K562 (cell line): ENCODE data around the gene SURF6. TPM values are rescaled to one million over a fixed set of nuclear protein-coding genes. Genes with fewer than 3 reads are reported as not detected.

ENCODE experiments used
- ARID2 ChIP-seq: fragments of 450-650 bp; IDR thresholded peaks from 2 replicates; pipeline ENCODE4 v1.6.1; 2017; ENCODE audit warnings: antibody characterized with exemption, mild to moderate bottlenecking
- BRCA1 ChIP-seq, 2 experiments: fragments of 450-650 bp in 1 of 2; sonication (generic) in 1 of 2; formaldehyde crosslinking in 1 of 2; IDR thresholded peaks; 2 replicates each; pipeline versions ENCODE4 v1.5.0 to v1.6.1; 2017 to 2020; ENCODE audit warnings: mild to moderate bottlenecking in 1 of 2, missing genetic modification reagents in 1 of 2
- BRD4 ChIP-seq: fragments of 200-600 bp; sonication (generic); IDR thresholded peaks from 2 replicates; pipeline ENCODE4 v1.6.1; 2017; ENCODE audit warnings: inconsistent platforms
- CHCHD3 ChIP-seq: fragments of 250-450 bp; sonication (Bioruptor Pico); IDR thresholded peaks from 2 replicates; pipeline ENCODE4 v2.1.2; 2022; ENCODE audit warnings: mild to moderate bottlenecking
- CHD1 ChIP-seq: fragments of 200-600 bp; sonication (generic); IDR thresholded peaks from one replicate; pipeline ENCODE4 v1.6.1; 2012; ENCODE audit warnings: mild to moderate bottlenecking, moderate library complexity, low read length, inconsistent platforms
- CREM ChIP-seq: IDR thresholded peaks from 2 replicates; pipeline ENCODE4 v1.6.1; 2014; ENCODE audit warnings: antibody characterized with exemption, low read depth
- DNMT1 ChIP-seq: fragments of 450-650 bp; IDR thresholded peaks from 2 replicates; pipeline ENCODE4 v1.6.1; 2016; ENCODE audit warnings: antibody characterized with exemption, mild to moderate bottlenecking
- KAT2B ChIP-seq: IDR thresholded peaks from one replicate; pipeline ENCODE4 v1.6.1; 2012; ENCODE audit warnings: low read depth, mild to moderate bottlenecking, control low read depth, inconsistent platforms, low read length, moderate library complexity
- KDM4B ChIP-seq, 2 experiments: fragments of 450-650 bp in 1 of 2; sonication (generic) in 1 of 2; IDR thresholded peaks; 2 replicates each; pipeline ENCODE4 v1.6.1; 2016 to 2017; ENCODE audit warnings: borderline replicate concordance in 2 of 2, antibody characterized with exemption in 1 of 2, low read depth in 1 of 2, mild to moderate bottlenecking in 1 of 2
- MYBL2 ChIP-seq, 2 experiments: fragments of 450-650 bp in 1 of 2; sonication (generic) in 1 of 2; formaldehyde crosslinking in 1 of 2; IDR thresholded peaks; 2 replicates each; pipeline versions ENCODE4 v1.6.1 to v1.8.1; 2017 to 2022; ENCODE audit warnings: borderline replicate concordance in 1 of 2, inconsistent platforms in 1 of 2, low read depth in 1 of 2, mild to moderate bottlenecking in 1 of 2, missing genetic modification reagents in 1 of 2, moderate library complexity in 1 of 2
- NR1H2 ChIP-seq: sonication (generic); formaldehyde crosslinking; IDR thresholded peaks from 2 replicates; pipeline ENCODE4 v1.4.0; 2020; ENCODE audit warnings: mild to moderate bottlenecking, missing genetic modification reagents
- POLR2AphosphoS5 ChIP-seq: IDR thresholded peaks from 2 replicates; pipeline ENCODE4 v1.6.1; 2011; ENCODE audit warnings: mild to moderate bottlenecking, low read depth, low read length, moderate library complexity; ENCODE audit not compliant: control insufficient read depth, insufficient read depth
- RBM14 ChIP-seq: fragments of 200-400 bp; formaldehyde crosslinking; IDR thresholded peaks from 2 replicates; pipeline ENCODE4 v1.6.1; 2018; ENCODE audit warnings: low read depth, mild to moderate bottlenecking, low read length, moderate library complexity, borderline replicate concordance; ENCODE audit not compliant: insufficient read depth
- RBM15 ChIP-seq: fragments of 200-400 bp; formaldehyde crosslinking; IDR thresholded peaks from 2 replicates; pipeline ENCODE4 v1.6.1; 2018; ENCODE audit warnings: mild to moderate bottlenecking, low read length, moderate library complexity; ENCODE audit not compliant: insufficient read depth
- RBM22 ChIP-seq: fragments of 200-400 bp; formaldehyde crosslinking; IDR thresholded peaks from 2 replicates; pipeline ENCODE4 v1.6.1; 2018; ENCODE audit warnings: low read length, low read depth; ENCODE audit not compliant: poor library complexity, severe bottlenecking
- SRSF9 ChIP-seq: fragments of 200-400 bp; formaldehyde crosslinking; IDR thresholded peaks from 2 replicates; pipeline ENCODE4 v1.6.1; 2017; ENCODE audit warnings: low read depth, low read length, borderline replicate concordance
- TCF7 ChIP-seq: sonication (generic); IDR thresholded peaks from 2 replicates; pipeline ENCODE4 v1.6.1; 2016; ENCODE audit warnings: antibody characterized with exemption, borderline replicate concordance
- ZFP30 ChIP-seq: fragments of 250-450 bp; sonication (Bioruptor Pico); IDR thresholded peaks from 2 replicates; pipeline ENCODE4 v1.8.0; 2022; ENCODE audit warnings: moderate library complexity, mild to moderate bottlenecking, inconsistent platforms, borderline replicate concordance
- ZNF57 ChIP-seq: fragments of 450-650 bp; formaldehyde crosslinking; IDR thresholded peaks from 2 replicates; pipeline ENCODE4 v1.4.0; 2020; ENCODE audit warnings: mild to moderate bottlenecking, moderate library complexity
- ZNF79 ChIP-seq: fragments of 250-450 bp; sonication (Bioruptor Pico); IDR thresholded peaks from 2 replicates; pipeline ENCODE4 v1.4.0; 2020; ENCODE audit warnings: low read depth, mild to moderate bottlenecking, moderate library complexity
- polyA plus RNA-seq, 8 experiments: library from polyadenylated mRNA; depleted of rRNA in 4 of 8; stranded (reverse) in 5 of 8; unstranded in 3 of 8; fragments of >200 nt; fragmentation: Nextera tagmentation in 2 of 8; fragmentation: Illumina TruSeq in 1 of 8; extraction: Ambion mirVana in 2 of 8; extraction: Trizol in 1 of 8; gene quantifications; 2 replicates each; pipeline versions ENCODE4 v1.2.1 to v1.2.3, GENCODE V29; 2011 to 2014; ENCODE audit warnings: inconsistent platforms in 1 of 8, missing spikeins in 1 of 8
- total RNA-seq, 7 experiments: library from RNA; depleted of rRNA in 6 of 7; stranded (reverse); fragments of >200 nt in 6 of 7; fragmentation: Illumina TruSeq in 2 of 7; extraction: Trizol in 2 of 7; gene quantifications; 2 replicates each; pipeline versions ENCODE4 v1.2.1 to v1.2.3, GENCODE V29; 2011 to 2021; ENCODE audit warnings: low replicate concordance in 1 of 7
- TF ChIP-seq, protein P1 (sequence below): IDR thresholded peaks from 2 replicates; pipeline ENCODE4 v1.6.1; 2014; ENCODE audit warnings: antibody characterized with exemption
- TF ChIP-seq, protein P2 (sequence below): fragments of 250-450 bp; sonication (Bioruptor Pico); IDR thresholded peaks from 2 replicates; pipeline ENCODE4 v1.4.0; 2020

SURF6 gene
- total and polyA plus RNA-seq, 9 of the 15 experiments (the other 6 are each of a cell fraction or from before 2014, with no cell fraction given), result 1.4 to 68.3 (median 14.7) TPM

DNA sequence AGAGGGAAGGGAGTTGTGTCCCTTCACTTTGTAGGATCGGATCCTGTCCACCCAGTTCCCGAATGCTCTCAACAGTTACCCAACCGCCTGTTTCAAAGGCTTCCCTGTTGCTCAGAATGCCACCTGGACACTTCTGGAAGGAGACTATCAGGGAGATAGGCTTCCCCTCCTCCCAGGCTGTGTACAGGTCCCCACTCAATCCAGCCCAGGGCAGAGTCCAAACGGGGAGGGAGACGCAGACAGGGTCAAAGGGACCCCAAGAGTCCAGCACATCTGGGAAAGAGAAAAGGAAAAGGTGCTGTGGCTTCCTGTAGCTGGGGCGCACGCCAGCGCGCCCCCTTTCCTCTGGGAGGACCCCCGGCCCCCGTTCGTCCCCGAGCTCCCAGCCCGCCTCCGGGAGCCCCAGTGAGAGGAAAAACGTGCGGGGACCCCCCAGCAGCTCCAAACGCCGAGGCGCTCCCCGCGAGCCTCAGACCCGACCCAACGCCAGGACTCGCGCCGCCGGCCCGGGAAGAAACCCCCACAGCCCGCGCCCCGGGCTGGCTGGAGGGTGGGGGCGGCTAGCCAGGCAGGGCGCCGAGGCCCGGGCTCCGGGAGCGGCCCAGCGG is 39.2 kb upstream of the SURF6 start (continued):
- TF ChIP-seq ZNF79 (CRISPR knock-in tag) (no peak), ZFP30 (no peak), CHD1 (no peak), BRD4 (peak; percentile 75; the same call in 1 of the 2 replicates), NR1H2 (no peak), SRSF9 (no peak), KAT2B (no peak), BRCA1 (IDR thresholded peaks at IDR 0.05) (no peak), BRCA1 (CRISPR knock-in tag; IDR thresholded peaks at IDR 0.05) (no peak), ARID2 (no peak), DNMT1 (no peak), ZNF57 (CRISPR knock-in tag) (no peak), RBM15 (0 out of 2 replicates have a peak, but pooled peaks have one; percentile 67), CHCHD3 (no peak), CREM (no peak), TCF7 (no peak), RBM22 (peak; percentile 70), POLR2AphosphoS5 (no peak), KDM4B (IDR thresholded peaks at IDR 0.05; ENCODE audit: borderline replicate concordance in 2 of 2, low read depth in 1 of 2) (no peak), MYBL2 (IDR thresholded peaks at IDR 0.05; ENCODE audit: low read depth) (no peak), MYBL2 (CRISPR knock-in tag; IDR thresholded peaks at IDR 0.05; ENCODE audit: borderline replicate concordance) (no peak), RBM14 (0 out of 2 replicates have a peak, but pooled peaks have one; percentile 85)
- TF ChIP-seq, protein P1, sequence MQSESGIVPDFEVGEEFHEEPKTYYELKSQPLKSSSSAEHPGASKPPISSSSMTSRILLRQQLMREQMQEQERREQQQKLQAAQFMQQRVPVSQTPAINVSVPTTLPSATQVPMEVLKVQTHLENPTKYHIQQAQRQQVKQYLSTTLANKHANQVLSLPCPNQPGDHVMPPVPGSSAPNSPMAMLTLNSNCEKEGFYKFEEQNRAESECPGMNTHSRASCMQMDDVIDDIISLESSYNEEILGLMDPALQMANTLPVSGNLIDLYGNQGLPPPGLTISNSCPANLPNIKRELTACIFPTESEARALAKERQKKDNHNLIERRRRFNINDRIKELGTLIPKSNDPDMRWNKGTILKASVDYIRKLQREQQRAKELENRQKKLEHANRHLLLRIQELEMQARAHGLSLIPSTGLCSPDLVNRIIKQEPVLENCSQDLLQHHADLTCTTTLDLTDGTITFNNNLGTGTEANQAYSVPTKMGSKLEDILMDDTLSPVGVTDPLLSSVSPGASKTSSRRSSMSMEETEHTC, result no peak
- TF ChIP-seq, protein P2, sequence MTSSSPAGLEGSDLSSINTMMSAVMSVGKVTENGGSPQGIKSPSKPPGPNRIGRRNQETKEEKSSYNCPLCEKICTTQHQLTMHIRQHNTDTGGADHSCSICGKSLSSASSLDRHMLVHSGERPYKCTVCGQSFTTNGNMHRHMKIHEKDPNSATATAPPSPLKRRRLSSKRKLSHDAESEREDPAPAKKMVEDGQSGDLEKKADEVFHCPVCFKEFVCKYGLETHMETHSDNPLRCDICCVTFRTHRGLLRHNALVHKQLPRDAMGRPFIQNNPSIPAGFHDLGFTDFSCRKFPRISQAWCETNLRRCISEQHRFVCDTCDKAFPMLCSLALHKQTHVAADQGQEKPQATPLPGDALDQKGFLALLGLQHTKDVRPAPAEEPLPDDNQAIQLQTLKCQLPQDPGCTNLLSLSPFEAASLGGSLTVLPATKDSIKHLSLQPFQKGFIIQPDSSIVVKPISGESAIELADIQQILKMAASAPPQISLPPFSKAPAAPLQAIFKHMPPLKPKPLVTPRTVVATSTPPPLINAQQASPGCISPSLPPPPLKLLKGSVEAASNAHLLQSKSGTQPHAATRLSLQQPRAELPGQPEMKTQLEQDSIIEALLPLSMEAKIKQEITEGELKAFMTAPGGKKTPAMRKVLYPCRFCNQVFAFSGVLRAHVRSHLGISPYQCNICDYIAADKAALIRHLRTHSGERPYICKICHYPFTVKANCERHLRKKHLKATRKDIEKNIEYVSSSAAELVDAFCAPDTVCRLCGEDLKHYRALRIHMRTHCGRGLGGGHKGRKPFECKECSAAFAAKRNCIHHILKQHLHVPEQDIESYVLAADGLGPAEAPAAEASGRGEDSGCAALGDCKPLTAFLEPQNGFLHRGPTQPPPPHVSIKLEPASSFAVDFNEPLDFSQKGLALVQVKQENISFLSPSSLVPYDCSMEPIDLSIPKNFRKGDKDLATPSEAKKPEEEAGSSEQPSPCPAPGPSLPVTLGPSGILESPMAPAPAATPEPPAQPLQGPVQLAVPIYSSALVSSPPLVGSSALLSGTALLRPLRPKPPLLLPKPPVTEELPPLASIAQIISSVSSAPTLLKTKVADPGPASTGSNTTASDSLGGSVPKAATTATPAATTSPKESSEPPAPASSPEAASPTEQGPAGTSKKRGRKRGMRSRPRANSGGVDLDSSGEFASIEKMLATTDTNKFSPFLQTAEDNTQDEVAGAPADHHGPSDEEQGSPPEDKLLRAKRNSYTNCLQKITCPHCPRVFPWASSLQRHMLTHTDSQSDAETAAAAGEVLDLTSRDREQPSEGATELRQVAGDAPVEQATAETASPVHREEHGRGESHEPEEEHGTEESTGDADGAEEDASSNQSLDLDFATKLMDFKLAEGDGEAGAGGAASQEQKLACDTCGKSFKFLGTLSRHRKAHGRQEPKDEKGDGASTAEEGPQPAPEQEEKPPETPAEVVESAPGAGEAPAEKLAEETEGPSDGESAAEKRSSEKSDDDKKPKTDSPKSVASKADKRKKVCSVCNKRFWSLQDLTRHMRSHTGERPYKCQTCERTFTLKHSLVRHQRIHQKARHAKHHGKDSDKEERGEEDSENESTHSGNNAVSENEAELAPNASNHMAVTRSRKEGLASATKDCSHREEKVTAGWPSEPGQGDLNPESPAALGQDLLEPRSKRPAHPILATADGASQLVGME (CRISPR knock-in tag), result no peak
